ENCODE data around the gene TMEM25.
"Not testable (repeated sequence)": the region's sequence is repeated elsewhere in the genome, so short reads cannot be mapped to it uniquely, and the experiment has no call there.

- not testable (repeated sequence) for TF ChIP-seq CTCF, POLR2A, EP300 (IDR thresholded peaks at IDR 0.05)
These were observed 40.7 kb downstream of the TMEM25 start for GRCh38 chr11:118571701-118572060.

All from ovary (tissue), 3 donors.